Thyroid gland (tissue), 4 donors: Measurements from ENCODE around the gene WNT7B. TPM values are rescaled to one million over a fixed set of nuclear protein-coding genes. Genes with fewer than 3 reads are reported as not detected.

Experiments
- DNase-seq, 2 donors: peaks; one replicate each; pipeline ENCODE4 v3.0.0-alpha.2; 2019
- H3K27ac ChIP-seq, 3 donors: fragments of 200-600 bp; sonication (generic); 1 replicate in 2 of 3; 2 replicates in 1 of 3; pipeline ENCODE4 v1.5.1; 2016 to 2019; ENCODE audit warnings: mild to moderate bottlenecking in 1 of 3, moderate library complexity in 1 of 3
- H3K27me3 ChIP-seq: fragments of 200-600 bp; sonication (generic); one replicate; pipeline ENCODE4 v1.5.1; 2019
- H3K36me3 ChIP-seq, 2 donors: fragments of 200-600 bp; sonication (generic); one replicate each; pipeline ENCODE4 v1.5.1; 2016 to 2019
- H3K4me1 ChIP-seq, 2 donors: fragments of 200-600 bp; sonication (generic); one replicate each; pipeline ENCODE4 v1.5.1; 2017 to 2019
- H3K4me3 ChIP-seq, 3 donors: fragments of 200-600 bp; sonication (generic); replicated peaks in 1 of 3; 1 replicate in 2 of 3; 2 replicates in 1 of 3; pipeline ENCODE4 v1.5.1; 2016; ENCODE audit warnings: mild to moderate bottlenecking in 1 of 3
- H3K9me3 ChIP-seq: fragments of 200-600 bp; sonication (generic); one replicate; pipeline ENCODE4 v1.5.1; 2017
- CTCF ChIP-seq, 6 experiments: fragments of 200-600 bp in 3 of 6; fragments of 450-650 bp in 3 of 6; sonication (generic) in 3 of 6; IDR thresholded peaks; one replicate each; pipeline ENCODE4 v1.5.1; 2016 to 2019; ENCODE audit warnings: antibody characterized with exemption in 6 of 6, mild to moderate bottlenecking in 2 of 6, inconsistent platforms in 1 of 6, moderate library complexity in 1 of 6
- POLR2A ChIP-seq, 2 donors: fragments of 450-650 bp; IDR thresholded peaks; one replicate each; pipeline ENCODE4 v1.6.1; 2017; ENCODE audit warnings: antibody characterized with exemption in 2 of 2, mild to moderate bottlenecking in 2 of 2, moderate library complexity in 1 of 2
- WGBS, 2 donors: methylation state at CpG; one replicate each; pipeline ENCODE4 v1.1.5; 2017; 5-methylcytosine and 5-hydroxymethylcytosine counted together
- intact Hi-C: fragments of 100-400 bp; cut with DNase I; formaldehyde crosslinking; loops from one replicate; pipeline ENCODE4 v1.15.1; 2023
- total RNA-seq, 4 donors: library from RNA; depleted of rRNA; stranded (reverse); fragments of >200 nt; gene quantifications; one replicate each; pipeline ENCODE4 v1.2.3, GENCODE V29; 2016

The WNT7B gene
- total RNA-seq, 4 donors from 2014 or later, result 0.83 to 4.3 (median 2.5) TPM; not detected in 1

DNA sequence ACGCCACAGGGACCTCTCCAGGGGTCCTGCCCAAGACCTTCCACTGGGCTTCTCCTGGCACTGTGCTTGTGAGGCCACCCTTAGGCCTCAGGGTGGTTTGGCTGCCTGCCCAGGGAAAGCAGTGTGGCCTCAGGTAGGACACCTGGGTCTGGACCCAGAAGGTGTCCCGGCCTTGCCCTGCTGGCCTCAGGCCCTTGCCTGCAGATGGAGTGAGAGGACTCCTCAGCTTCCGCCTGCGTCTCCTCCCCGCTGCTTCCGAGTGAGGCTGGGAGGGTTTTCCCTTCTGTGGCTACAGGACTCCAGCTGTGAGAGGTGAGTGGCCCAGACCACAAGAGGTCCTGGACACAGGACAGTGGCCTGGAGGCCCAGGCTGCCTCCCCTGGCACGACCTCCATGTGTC, 60.4 kb downstream of the WNT7B start:
- intact Hi-C loops, result no loop called here
- Histone ChIP-seq H3K4me3 (no peak overlapping the region), H3K4me1 (peaks cover 5 to 26% of the 10 kb centered on the region in 2 donors), H3K36me3 (no peaks in the 10 kb centered on the region), H3K9me3 (no peaks in the 10 kb centered on the region), H3K27me3 (no peaks in the 10 kb centered on the region), H3K27ac (no peak overlapping the region)
- TF ChIP-seq POLR2A (IDR thresholded peaks at IDR 0.05) (no peak), CTCF (IDR thresholded peaks at IDR 0.05) (no peak)
- 68 to 85% methylated on average over 5 to 6 of the region's 7 CpGs for WGBS, 2 donors
- DNase-seq, result no peak

- WGBS, 2 donors, result 88 to 92% methylated on average over 11 to 15 of the region's 16 CpGs
- TF ChIP-seq CTCF (IDR thresholded peaks at IDR 0.05) (no peak), POLR2A (IDR thresholded peaks at IDR 0.05) (no peak)
Observed at GRCh38 chr22:45915841-45916240, 61.1 kb downstream of the WNT7B start.

GRCh38 chr22:45915151-45915550, 61.8 kb downstream of the WNT7B start:
- Histone ChIP-seq H3K27me3 (no peaks in the 10 kb centered on the region), H3K4me3 (no peak overlapping the region), H3K4me1 (peaks cover 5 to 30% of the 10 kb centered on the region in 2 donors), H3K27ac (no peak overlapping the region), H3K36me3 (no peaks in the 10 kb centered on the region), H3K9me3 (no peaks in the 10 kb centered on the region)
- DNase-seq, result no peak
- intact Hi-C loops, result no loop called here
- no peak for TF ChIP-seq POLR2A (IDR thresholded peaks at IDR 0.05)
- TF ChIP-seq CTCF (IDR thresholded peaks at IDR 0.05), result no peak
- WGBS, 2 donors, result 100% methylated on average over 1 of the region's 2 CpGs

More at GRCh38 chr22:45915841-45916240, 61.1 kb downstream of the WNT7B start:
- Histone ChIP-seq H3K4me3 (no peak overlapping the region), H3K9me3 (no peaks in the 10 kb centered on the region), H3K36me3 (no peaks in the 10 kb centered on the region), H3K4me1 (peaks cover 5 to 30% of the 10 kb centered on the region in 2 donors), H3K27me3 (no peaks in the 10 kb centered on the region), H3K27ac (no peak overlapping the region)
- intact Hi-C loops, result no loop called here
- no peak for DNase-seq

DNA sequence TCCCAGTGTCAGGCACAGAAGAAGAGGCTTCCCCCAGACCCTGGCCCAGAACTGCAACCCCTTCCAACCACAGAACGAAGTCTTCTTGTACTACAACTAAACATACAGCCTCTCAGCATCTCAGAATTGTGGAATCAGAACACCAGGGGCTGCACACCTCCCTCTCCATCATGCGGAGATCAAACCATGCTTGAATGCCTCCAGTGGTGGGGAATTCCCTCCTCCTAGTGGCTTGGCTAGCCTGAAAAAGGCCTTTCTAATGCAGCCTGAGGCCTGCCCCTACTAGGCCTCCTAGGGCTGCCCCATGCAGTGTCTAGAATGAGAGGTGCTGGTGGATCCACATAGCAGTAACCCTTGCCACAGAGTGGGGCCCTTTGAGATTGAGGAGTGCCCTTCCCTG, 62.7 kb downstream of the WNT7B start:
- Histone ChIP-seq H3K4me1 (peaks cover 1 to 22% of the 10 kb centered on the region in 2 donors), H3K27me3 (no peaks in the 10 kb centered on the region), H3K4me3 (no peak overlapping the region), H3K9me3 (no peaks in the 10 kb centered on the region), H3K36me3 (no peaks in the 10 kb centered on the region), H3K27ac (no peak overlapping the region)
- no peak for DNase-seq
- intact Hi-C loops, result no loop called here
- TF ChIP-seq CTCF (IDR thresholded peaks at IDR 0.05) (no peak), POLR2A (IDR thresholded peaks at IDR 0.05) (no peak)
- WGBS, 2 donors, result 100% methylated on average over 1 of the region's 2 CpGs

DNA sequence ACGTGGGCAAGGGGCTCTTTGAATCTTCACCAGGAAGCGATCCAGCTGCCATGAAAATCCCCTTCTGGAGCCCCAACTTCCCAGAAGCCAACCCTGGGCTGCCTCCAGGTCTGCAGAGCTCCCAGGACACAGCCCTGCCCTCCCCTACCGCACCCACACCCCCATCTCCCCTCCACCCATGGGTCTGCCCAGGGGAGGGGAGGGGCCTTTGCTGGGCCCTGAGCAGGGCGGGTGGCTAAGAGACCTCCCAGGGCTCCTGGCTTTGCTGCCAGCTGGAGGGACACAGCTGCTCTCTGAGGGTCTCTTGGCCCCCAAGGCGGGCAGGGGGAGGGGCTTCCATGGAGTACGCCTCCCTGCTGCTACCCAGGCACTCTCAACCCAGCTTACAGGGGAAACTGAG, 64.1 kb downstream of the WNT7B start:
- 62 to 78% methylated on average over 2 to 4 of the region's 6 CpGs for WGBS, 2 donors
- Histone ChIP-seq H3K9me3 (no peaks in the 10 kb centered on the region), H3K36me3 (no peaks in the 10 kb centered on the region), H3K4me3 (no peak overlapping the region), H3K4me1 (peaks cover 0 to 19% of the 10 kb centered on the region in 2 donors), H3K27ac (no peak overlapping the region), H3K27me3 (no peaks in the 10 kb centered on the region)
- intact Hi-C loops, result no loop called here
- TF ChIP-seq CTCF (IDR thresholded peaks at IDR 0.05), result no peak
- no peak for TF ChIP-seq POLR2A (IDR thresholded peaks at IDR 0.05)
- no peak for DNase-seq
